WTC11 (cell line): ENCODE measurements around the gene SHANK2. TPM values are rescaled to one million over a fixed set of nuclear protein-coding genes. Genes with fewer than 3 reads are reported as not detected.
A peak's percentile ranks its signal among the peaks of the same experiment; 100 is the strongest.

Experiments used
- ATAC-seq: fragments of 200-7000 bp; cut with Tn5 transposase; 2 replicates; pipeline ENCODE4 v1.10.0; 2021; ENCODE audit warnings: mild to moderate bottlenecking, moderate library complexity
- CTCF ChIA-PET: fragments of 300-600 bp; sonication (Branson Sonifier 250); formaldehyde crosslinking; loops from one replicate; lab custom pipeline; 2021; ENCODE audit warnings: antibody characterized with exemption; lab: Charles Lee
- POLR2A ChIA-PET: fragments of 350-600 bp; sonication (Branson Sonifier 250); formaldehyde crosslinking; loops from one replicate; lab custom pipeline; 2021; ENCODE audit warnings: antibody characterized with exemption; lab: Charles Lee
- DNase-seq: peaks from one replicate; pipeline ENCODE4 v3.0.0; 2021; ENCODE audit warnings: low spot score
- H3K27ac Mint-ChIP-seq: 2 replicates; pipeline ENCODE4 v1.8.0; 2021; ENCODE audit warnings: mixed read lengths
- H3K27me3 Mint-ChIP-seq: 2 replicates; pipeline ENCODE4 v1.8.0; 2021; ENCODE audit warnings: low read depth, mild to moderate bottlenecking, moderate library complexity, mixed read lengths
- H3K36me3 Mint-ChIP-seq: 2 replicates; pipeline ENCODE4 v1.8.0; 2021; ENCODE audit warnings: mixed read lengths
- H3K4me1 Mint-ChIP-seq: 2 replicates; pipeline ENCODE4 v1.8.0; 2022; ENCODE audit warnings: mixed read lengths
- H3K4me3 Mint-ChIP-seq: 2 replicates; pipeline ENCODE4 v1.8.0; 2021; ENCODE audit warnings: mild to moderate bottlenecking, moderate library complexity, mixed read lengths
- H3K9me3 Mint-ChIP-seq: 2 replicates; pipeline ENCODE4 v1.8.0; 2021; ENCODE audit warnings: mixed read lengths
- AR ChIP-seq: fragments of 250-450 bp; sonication (Bioruptor Pico); IDR thresholded peaks from 2 replicates; pipeline ENCODE4 v1.9.0; 2021; ENCODE audit warnings: mild to moderate bottlenecking
- CDX4 ChIP-seq: fragments of 250-450 bp; sonication (Bioruptor Pico); IDR thresholded peaks from 2 replicates; pipeline ENCODE4 v1.9.0; 2021; ENCODE audit warnings: moderate library complexity, mild to moderate bottlenecking, inconsistent platforms, borderline replicate concordance
- CREB1 ChIP-seq: sonication (generic); formaldehyde crosslinking; IDR thresholded peaks from 2 replicates; pipeline ENCODE4 v1.8.0; 2023; ENCODE audit warnings: mild to moderate bottlenecking, missing genetic modification reagents
- CREM ChIP-seq: sonication (generic); formaldehyde crosslinking; IDR thresholded peaks from 2 replicates; pipeline ENCODE4 v1.8.1; 2022; ENCODE audit warnings: mild to moderate bottlenecking, missing genetic modification reagents, moderate library complexity
- CTCF ChIP-seq: fragments of 200-600 bp; IDR thresholded peaks from 2 replicates; pipeline ENCODE4 v1.8.0; 2022; ENCODE audit warnings: antibody characterized with exemption
- ETV6 ChIP-seq: sonication (generic); formaldehyde crosslinking; IDR thresholded peaks from 2 replicates; pipeline ENCODE4 v1.8.1; 2022; ENCODE audit warnings: mild to moderate bottlenecking, missing genetic modification reagents
- FOXK1 ChIP-seq: sonication (generic); formaldehyde crosslinking; IDR thresholded peaks from 2 replicates; pipeline ENCODE4 v1.8.0; 2022; ENCODE audit warnings: mild to moderate bottlenecking, moderate library complexity, missing genetic modification reagents
- FOXP1 ChIP-seq: sonication (generic); formaldehyde crosslinking; IDR thresholded peaks from 2 replicates; pipeline ENCODE4 v1.8.0; 2022; ENCODE audit warnings: missing genetic modification reagents, mild to moderate bottlenecking, moderate library complexity, borderline replicate concordance
- IRF1 ChIP-seq: sonication (generic); formaldehyde crosslinking; IDR thresholded peaks from 2 replicates; pipeline ENCODE4 v1.8.0; 2023; ENCODE audit warnings: missing genetic modification reagents
- JUN ChIP-seq: sonication (generic); formaldehyde crosslinking; IDR thresholded peaks from 2 replicates; pipeline ENCODE4 v1.8.0; 2023; ENCODE audit warnings: mild to moderate bottlenecking, missing genetic modification reagents
- MXD4 ChIP-seq: fragments of 250-450 bp; sonication (Bioruptor Pico); IDR thresholded peaks from 2 replicates; pipeline ENCODE4 v1.8.0; 2021; ENCODE audit warnings: mild to moderate bottlenecking, moderate library complexity, borderline replicate concordance
- NFE2L1 ChIP-seq: sonication (generic); formaldehyde crosslinking; IDR thresholded peaks from 2 replicates; pipeline ENCODE4 v1.8.1; 2023; ENCODE audit warnings: missing genetic modification reagents
- NR1H2 ChIP-seq: sonication (generic); formaldehyde crosslinking; IDR thresholded peaks from 2 replicates; pipeline ENCODE4 v1.9.0; 2021; ENCODE audit warnings: mild to moderate bottlenecking, moderate library complexity, missing genetic modification reagents
- RORB ChIP-seq: fragments of 250-450 bp; sonication (Bioruptor Pico); IDR thresholded peaks from 2 replicates; pipeline ENCODE4 v1.9.0; 2021; ENCODE audit warnings: mild to moderate bottlenecking
- SMAD4 ChIP-seq: sonication (generic); formaldehyde crosslinking; IDR thresholded peaks from 2 replicates; pipeline ENCODE4 v1.8.0; 2022; ENCODE audit warnings: mild to moderate bottlenecking, missing genetic modification reagents
- SOX15 ChIP-seq: fragments of 250-450 bp; sonication (Bioruptor Pico); IDR thresholded peaks from 2 replicates; pipeline ENCODE4 v1.9.0; 2021; ENCODE audit warnings: mild to moderate bottlenecking
- SP1 ChIP-seq: sonication (generic); formaldehyde crosslinking; conservative IDR thresholded peaks from 2 replicates; pipeline ENCODE4 v1.8.1; 2022; ENCODE audit warnings: missing genetic modification reagents
- TCF7 ChIP-seq: sonication (generic); formaldehyde crosslinking; IDR thresholded peaks from 2 replicates; pipeline ENCODE4 v1.8.0; 2022; ENCODE audit warnings: mild to moderate bottlenecking, low read depth, missing genetic modification reagents, moderate library complexity
- USF1 ChIP-seq: sonication (generic); formaldehyde crosslinking; IDR thresholded peaks from 2 replicates; pipeline ENCODE4 v1.8.0; 2022; ENCODE audit warnings: mild to moderate bottlenecking, missing genetic modification reagents
- ZBTB21 ChIP-seq: sonication (generic); formaldehyde crosslinking; IDR thresholded peaks from 2 replicates; pipeline ENCODE4 v1.8.1; 2023; ENCODE audit warnings: mild to moderate bottlenecking, missing genetic modification reagents, borderline replicate concordance
- ZBTB43 ChIP-seq: sonication (generic); formaldehyde crosslinking; IDR thresholded peaks from 2 replicates; pipeline ENCODE4 v1.8.1; 2023; ENCODE audit warnings: mild to moderate bottlenecking, missing genetic modification reagents
- ZMAT4 ChIP-seq: fragments of 250-450 bp; sonication (Bioruptor Pico); IDR thresholded peaks from 2 replicates; pipeline ENCODE4 v1.9.0; 2021; ENCODE audit warnings: mild to moderate bottlenecking
- ZNF232 ChIP-seq: sonication (generic); formaldehyde crosslinking; IDR thresholded peaks from 2 replicates; pipeline ENCODE4 v1.8.0; 2022; ENCODE audit warnings: mild to moderate bottlenecking, missing genetic modification reagents
- ZNF263 ChIP-seq: sonication (generic); formaldehyde crosslinking; IDR thresholded peaks from 2 replicates; pipeline ENCODE4 v1.8.1; 2022; ENCODE audit warnings: low read depth, mild to moderate bottlenecking, moderate library complexity, missing genetic modification reagents
- total RNA-seq: library from RNA; stranded (reverse); gene quantifications from 3 replicates; pipeline ENCODE4 v1.2.3, GENCODE V29; 2021

Gene SHANK2
- total RNA-seq, 1 experiment from 2014 or later: 64.8 TPM

GRCh38 chr11:71223671-71224660 is 28.4 kb downstream of the SHANK2 start:
- DNase-seq (no peak), ATAC-seq (peak; percentile 87)
- Mint-ChIP-seq H3K9me3 (peaks cover 21% of the 10 kb centered on the region), H3K4me3 (no peak overlapping the region), H3K36me3 (peaks cover 50% of the 10 kb centered on the region), H3K27ac (no peak overlapping the region), H3K4me1 (peaks cover 18% of the 10 kb centered on the region), H3K27me3 (no peaks in the 10 kb centered on the region)
- POLR2A ChIA-PET: no interaction called here
- CTCF ChIA-PET: interaction anchor here (0.6 to 1.8 kb wide), 6 partner anchors 17 to 679 kb away, joined by 3 to 5 read pairs (median 3); no protein-coding TSS in a partner anchor
- no peak for TF ChIP-seq ZBTB21 (CRISPR knock-in tag)
- TF ChIP-seq ZMAT4 (CRISPR knock-in tag): no peak
- no peak for TF ChIP-seq CTCF
- TF ChIP-seq MXD4: no peak
- no peak for TF ChIP-seq FOXK1 (CRISPR knock-in tag)
- TF ChIP-seq ZNF232: no peak
- no peak for TF ChIP-seq RORB

GRCh38 chr11:71223081-71223405 is 29.3 kb downstream of the SHANK2 start:
- H3K27ac Mint-ChIP-seq: peak overlapping the region; percentile 54; the same call in 1 of the 2 replicates
- H3K9me3 Mint-ChIP-seq: peaks cover 17% of the 10 kb centered on the region
- POLR2A ChIA-PET: interaction anchor here (0.7 to 1.1 kb wide), 2 partner anchors 24 to 25 kb away, joined by 3 to 4 read pairs; no protein-coding TSS in a partner anchor
- CTCF ChIA-PET: interaction anchor here (1.8 kb wide), 1 partner anchor 23 kb away, joined by 5 read pairs; no protein-coding TSS in a partner anchor
- peaks cover 46% of the 10 kb centered on the region for H3K36me3 Mint-ChIP-seq
- no peaks in the 10 kb centered on the region for H3K27me3 Mint-ChIP-seq
- peaks cover 23% of the 10 kb centered on the region for H3K4me1 Mint-ChIP-seq
- H3K4me3 Mint-ChIP-seq: no peak overlapping the region
- no peak for DNase-seq
- ATAC-seq: no peak
- TF ChIP-seq NFE2L1 (CRISPR knock-in tag) (no peak), CDX4 (CRISPR knock-in tag) (no peak), ZNF263 (CRISPR knock-in tag) (no peak), CREB1 (CRISPR knock-in tag) (no peak), IRF1 (CRISPR knock-in tag) (no peak), SP1 (no peak), AR (CRISPR knock-in tag) (no peak), CTCF (no peak), USF1 (CRISPR knock-in tag) (no peak), TCF7 (CRISPR knock-in tag) (no peak), NR1H2 (CRISPR knock-in tag) (no peak), SMAD4 (CRISPR knock-in tag) (no peak), ZBTB43 (CRISPR knock-in tag) (no peak), MXD4 (no peak), ETV6 (no peak), CREM (CRISPR knock-in tag) (no peak), SOX15 (no peak), FOXP1 (CRISPR knock-in tag) (no peak), JUN (no peak)
